Neuronal stem cell (in vitro differentiated cells): ENCODE measurements around the gene RHOF.

Experiments used
- DNase-seq: peaks from one replicate; pipeline ENCODE4 v3.0.0-alpha.2; 2013; ENCODE audit warnings: low spot score
- H2AFZ ChIP-seq: one replicate; pipeline ENCODE4 v1.6.1; 2013; ENCODE audit warnings: mild to moderate bottlenecking, low read length, inconsistent platforms
- H2AK5ac ChIP-seq: 2 replicates; pipeline ENCODE4 v1.6.1; 2013; ENCODE audit warnings: low read depth, mild to moderate bottlenecking, inconsistent platforms, low read length, moderate library complexity, mixed read lengths
- H2BK120ac ChIP-seq: 2 replicates; pipeline ENCODE4 v1.6.1; 2013; ENCODE audit warnings: low read depth, mild to moderate bottlenecking, inconsistent platforms, low read length, moderate library complexity, mixed read lengths
- H2BK12ac ChIP-seq: one replicate; pipeline ENCODE4 v1.6.1; 2013; ENCODE audit warnings: low read length, inconsistent platforms
- H2BK15ac ChIP-seq: 2 replicates; pipeline ENCODE4 v1.6.1; 2013; ENCODE audit warnings: mild to moderate bottlenecking, low read length, inconsistent platforms, mixed read lengths
- H2BK5ac ChIP-seq: one replicate; pipeline ENCODE4 v1.6.1; 2013; ENCODE audit warnings: inconsistent platforms, mild to moderate bottlenecking, low read length, moderate library complexity
- H3K14ac ChIP-seq: one replicate; pipeline ENCODE4 v1.6.1; 2013; ENCODE audit warnings: low read length, inconsistent platforms
- H3K18ac ChIP-seq: 2 replicates; pipeline ENCODE4 v1.6.1; 2013; ENCODE audit warnings: low read length, inconsistent platforms
- H3K23ac ChIP-seq: 2 replicates; pipeline ENCODE4 v1.6.1; 2013; ENCODE audit warnings: low read depth, mild to moderate bottlenecking, mixed read lengths, low read length, inconsistent platforms; ENCODE audit not compliant: poor library complexity
- H3K27ac ChIP-seq: replicated peaks from 3 replicates; pipeline ENCODE4 v1.5.1; 2013; ENCODE audit warnings: low read length, inconsistent platforms
- H3K27me3 ChIP-seq, 3 experiments: 2 replicates each; pipeline ENCODE4 v1.6.1; 2013; ENCODE audit warnings: low read length in 3 of 3, mild to moderate bottlenecking in 2 of 3, inconsistent platforms in 1 of 3, low read depth in 1 of 3, mixed read lengths in 1 of 3, moderate library complexity in 1 of 3; ENCODE audit not compliant: control insufficient read depth in 3 of 3, insufficient read depth in 3 of 3
- H3K36me3 ChIP-seq, 2 donors: replicated peaks in 1 of 2; 2 replicates each; pipeline ENCODE4 v1.6.1; 2013; ENCODE audit warnings: low read length in 2 of 2; ENCODE audit not compliant: control insufficient read depth in 2 of 2, insufficient read depth in 2 of 2
- H3K4ac ChIP-seq: 2 replicates; pipeline ENCODE4 v1.6.1; 2013; ENCODE audit warnings: inconsistent platforms, mild to moderate bottlenecking, low read length, moderate library complexity
- H3K4me1 ChIP-seq, 2 donors: 1 replicate in 1 of 2; 2 replicates in 1 of 2; pipeline ENCODE4 v1.6.1; 2013; ENCODE audit warnings: low read length in 2 of 2, low read depth in 1 of 2; ENCODE audit not compliant: control insufficient read depth in 2 of 2, insufficient read depth in 1 of 2
- H3K4me2 ChIP-seq: one replicate; pipeline ENCODE4 v1.6.1; 2013; ENCODE audit warnings: mild to moderate bottlenecking, low read length, inconsistent platforms; ENCODE audit not compliant: insufficient read depth, poor library complexity, severe bottlenecking
- H3K4me3 ChIP-seq, 2 donors: 2 replicates each; pipeline ENCODE4 v1.5.1; 2013; ENCODE audit warnings: low read length in 2 of 2, mild to moderate bottlenecking in 2 of 2, inconsistent platforms in 1 of 2, moderate library complexity in 1 of 2
- H3K79me1 ChIP-seq: one replicate; pipeline ENCODE4 v1.6.1; 2013; ENCODE audit warnings: low read depth, mild to moderate bottlenecking, inconsistent platforms, low read length, moderate library complexity
- H3K9ac ChIP-seq: one replicate; pipeline ENCODE4 v1.6.1; 2013; ENCODE audit warnings: mild to moderate bottlenecking, low read depth, low read length, inconsistent platforms; ENCODE audit not compliant: poor library complexity
- H3K9me3 ChIP-seq, 2 donors: replicated peaks in 1 of 2; 2 replicates each; pipeline versions ENCODE3 to v1.6.1; 2013; ENCODE audit warnings: low read length in 2 of 2, mild to moderate bottlenecking in 2 of 2, inconsistent platforms in 1 of 2, low read depth in 1 of 2, mixed read lengths in 1 of 2, moderate library complexity in 1 of 2; ENCODE audit not compliant: control insufficient read depth in 2 of 2, insufficient read depth in 1 of 2
- H4K8ac ChIP-seq: one replicate; pipeline ENCODE4 v1.6.1; 2013; ENCODE audit warnings: low read depth, mild to moderate bottlenecking, inconsistent platforms, low read length, moderate library complexity
- H4K91ac ChIP-seq: one replicate; pipeline ENCODE4 v1.6.1; 2013; ENCODE audit warnings: low read length, low read depth, mild to moderate bottlenecking, inconsistent platforms; ENCODE audit not compliant: poor library complexity
- WGBS, 2 donors: extraction: QIAGEN DNeasy Blood & Tissue Kit; methylation state at CpG; one replicate each; pipeline ENCODE4 v1.1.7; 2013; ENCODE audit warnings: missing lambda C conversion rate in 2 of 2, mixed read lengths in 1 of 2; ENCODE audit not compliant: insufficient read length in 2 of 2, insufficient replicate concordance in 1 of 2; ENCODE audit errors: extremely low coverage in 2 of 2; 5-methylcytosine and 5-hydroxymethylcytosine counted together

The RHOF gene

DNA sequence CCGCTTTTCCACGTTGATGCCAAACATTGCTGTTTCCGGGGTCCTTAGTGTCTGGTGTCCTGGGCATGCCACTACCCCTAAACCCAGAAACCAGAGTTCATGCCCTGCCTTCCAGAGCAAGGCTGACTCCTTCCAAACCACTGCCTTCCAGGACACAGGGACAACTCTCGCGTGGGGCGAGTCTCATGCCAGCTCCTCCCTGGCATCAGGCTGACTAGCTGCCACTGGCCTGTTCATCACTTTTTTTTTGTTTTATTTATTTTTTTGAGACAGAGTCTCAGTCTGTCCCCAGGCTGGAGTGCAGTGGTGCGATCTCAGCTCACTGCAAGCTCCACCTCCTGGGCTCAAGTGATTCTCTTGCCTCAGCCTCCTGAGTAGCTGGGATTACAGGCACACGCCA, 15.1 kb upstream of the RHOF start:
- no peaks in the 10 kb centered on the region for H3K9me3 ChIP-seq
- no peak overlapping the region for H2BK15ac ChIP-seq
- H2BK120ac ChIP-seq, result no peak overlapping the region
- H3K27ac ChIP-seq, result no peak overlapping the region
- H3K9ac ChIP-seq, result peak overlapping the region; percentile 30
- no peak overlapping the region for H2BK5ac ChIP-seq
- H3K23ac ChIP-seq, result peak overlapping the region; percentile 80
- no peak for DNase-seq
- H2BK12ac ChIP-seq, result no peak overlapping the region
- H3K14ac ChIP-seq, result no peak overlapping the region
- no peak overlapping the region for H3K18ac ChIP-seq
- H3K4ac ChIP-seq, result no peak overlapping the region
- no peak overlapping the region for H4K8ac ChIP-seq
- H3K4me2 ChIP-seq, result no peak overlapping the region
- H2AFZ ChIP-seq, result no peak overlapping the region
- peaks cover 20 to 25% of the 10 kb centered on the region in 2 donors for H3K4me1 ChIP-seq
- no CpG with 5 or more reads among the region's 8 CpGs for WGBS, 2 donors
- peaks cover 22% of the 10 kb centered on the region for H3K79me1 ChIP-seq
- H3K36me3 ChIP-seq, result peaks cover 29 to 67% of the 10 kb centered on the region in 2 donors
- H2AK5ac ChIP-seq, result no peak overlapping the region
- no peak overlapping the region for H4K91ac ChIP-seq
- H3K27me3 ChIP-seq, result no peaks in the 10 kb centered on the region
- H3K4me3 ChIP-seq, result no peak overlapping the region

DNA sequence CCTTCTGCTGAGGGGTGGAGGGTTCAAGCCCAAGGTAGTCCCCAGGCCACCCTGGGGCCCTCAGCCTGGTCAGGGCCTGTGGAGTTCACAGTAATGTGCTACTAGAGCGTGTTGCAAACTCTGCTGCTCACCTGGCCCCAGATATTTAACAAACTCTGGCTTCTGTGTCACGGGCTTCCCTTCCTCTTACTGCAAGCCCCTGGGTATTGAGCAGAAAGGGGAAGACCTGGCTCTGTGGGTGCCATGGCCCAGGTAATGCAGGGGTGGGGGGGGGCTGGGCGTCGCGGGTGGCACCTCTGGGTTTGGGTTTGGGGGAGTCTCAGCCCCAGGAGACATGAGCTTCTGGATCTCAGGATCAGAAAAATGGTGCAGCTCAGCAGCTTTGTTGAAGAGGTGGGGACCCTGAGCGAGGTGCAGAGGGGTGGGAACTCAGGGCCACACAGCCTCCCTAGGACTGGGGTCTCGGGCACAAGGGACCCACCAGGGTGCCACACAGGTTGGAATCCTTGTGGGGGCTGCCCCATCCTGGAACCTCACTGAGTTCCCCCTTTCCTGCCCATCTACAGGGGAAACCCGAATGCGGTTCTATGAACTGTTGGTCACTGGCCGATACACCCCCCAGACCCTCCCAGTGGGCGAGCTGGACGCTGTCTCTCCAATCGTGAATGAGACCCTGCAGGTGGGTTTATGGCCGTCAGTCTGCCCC, 14.3 kb upstream of the RHOF start:
- no peak overlapping the region for H3K4me3 ChIP-seq
- no CpG with 5 or more reads among the region's 14 CpGs for WGBS, 2 donors

DNA sequence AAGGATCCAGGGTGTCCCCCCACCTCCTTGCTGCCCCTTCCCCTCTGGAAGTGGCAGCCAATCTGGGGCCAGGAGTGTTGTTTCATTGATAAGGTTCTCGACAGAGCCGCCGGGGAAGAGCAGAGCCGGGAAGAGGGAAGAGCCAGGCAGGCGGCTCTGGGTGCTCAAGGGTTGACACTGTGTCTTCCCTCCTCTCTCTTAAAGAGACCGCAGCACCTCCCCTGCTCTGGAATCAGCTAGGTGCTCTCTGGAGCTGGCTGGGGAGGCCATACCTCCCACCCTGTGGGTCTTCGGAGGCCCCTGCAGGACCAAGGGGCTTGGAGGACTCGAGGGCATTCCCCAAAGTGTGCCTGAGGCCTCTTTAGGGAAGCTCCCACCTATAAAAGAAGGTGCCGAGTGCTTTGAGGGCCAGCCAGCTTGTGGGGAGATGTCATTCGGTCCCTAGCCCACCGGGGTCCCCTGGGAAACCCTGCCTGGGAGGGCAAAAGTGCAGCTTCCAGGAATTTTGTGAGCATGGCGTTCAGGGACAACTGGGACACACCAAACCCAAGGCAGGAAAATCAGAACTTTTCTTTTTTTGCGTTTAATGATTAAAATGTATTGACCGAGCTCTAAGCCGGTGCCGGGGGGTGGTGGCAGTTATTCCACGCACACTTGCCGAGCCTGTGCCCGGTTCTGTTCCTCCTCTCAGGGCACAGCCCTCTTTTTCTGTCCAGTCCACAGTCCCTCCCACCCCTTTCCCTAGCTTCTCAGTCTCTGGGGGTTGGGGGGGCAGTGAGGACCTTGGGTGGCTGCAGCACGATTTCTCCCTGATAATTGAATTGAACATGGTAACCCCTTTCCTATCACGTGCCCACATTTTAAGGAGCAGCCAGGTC, 13.3 kb upstream of the RHOF start:
- WGBS, 2 donors, result no CpG with 5 or more reads among the region's 21 CpGs
- H3K4me2 ChIP-seq, result no peak overlapping the region
- H3K27me3 ChIP-seq, result no peaks in the 10 kb centered on the region
- H3K9me3 ChIP-seq, result no peaks in the 10 kb centered on the region
- no peak overlapping the region for H2BK15ac ChIP-seq
- H2AFZ ChIP-seq, result no peak overlapping the region
- peaks cover 15% of the 10 kb centered on the region for H3K79me1 ChIP-seq
- no peak overlapping the region for H3K23ac ChIP-seq
- no peak for DNase-seq
- H2BK5ac ChIP-seq, result no peak overlapping the region
- H2BK120ac ChIP-seq, result no peak overlapping the region
- H4K91ac ChIP-seq, result no peak overlapping the region
- no peak overlapping the region for H3K18ac ChIP-seq
- no peak overlapping the region for H3K14ac ChIP-seq
- H2BK12ac ChIP-seq, result no peak overlapping the region
- no peak overlapping the region for H3K27ac ChIP-seq
- H3K4me3 ChIP-seq, result peak overlapping the region in 1 of 2 donors; percentile 56
- H2AK5ac ChIP-seq, result no peak overlapping the region
- peaks cover 28 to 56% of the 10 kb centered on the region in 2 donors for H3K36me3 ChIP-seq
- H4K8ac ChIP-seq, result no peak overlapping the region
- H3K4ac ChIP-seq, result no peak overlapping the region
- peaks cover 18 to 26% of the 10 kb centered on the region in 2 donors for H3K4me1 ChIP-seq
- H3K9ac ChIP-seq, result peak overlapping the region; percentile 24

More for the DNA sequence above, 14.3 kb upstream of the RHOF start:
- Histone ChIP-seq H2AFZ (no peak overlapping the region), H3K79me1 (peaks cover 15% of the 10 kb centered on the region), H2AK5ac (peak overlapping the region; percentile 61), H2BK12ac (no peak overlapping the region), H4K91ac (no peak overlapping the region), H3K36me3 (peaks cover 28 to 59% of the 10 kb centered on the region in 2 donors), H3K27ac (no peak overlapping the region), H3K18ac (no peak overlapping the region), H2BK15ac (no peak overlapping the region), H3K4ac (no peak overlapping the region), H3K14ac (no peak overlapping the region), H2BK120ac (no peak overlapping the region), H3K9ac (no peak overlapping the region), H3K9me3 (no peaks in the 10 kb centered on the region), H2BK5ac (no peak overlapping the region), H4K8ac (no peak overlapping the region), H3K27me3 (no peaks in the 10 kb centered on the region), H3K4me2 (no peak overlapping the region), H3K23ac (no peak overlapping the region), H3K4me1 (peaks cover 20 to 25% of the 10 kb centered on the region in 2 donors)
- DNase-seq, result no peak

DNA sequence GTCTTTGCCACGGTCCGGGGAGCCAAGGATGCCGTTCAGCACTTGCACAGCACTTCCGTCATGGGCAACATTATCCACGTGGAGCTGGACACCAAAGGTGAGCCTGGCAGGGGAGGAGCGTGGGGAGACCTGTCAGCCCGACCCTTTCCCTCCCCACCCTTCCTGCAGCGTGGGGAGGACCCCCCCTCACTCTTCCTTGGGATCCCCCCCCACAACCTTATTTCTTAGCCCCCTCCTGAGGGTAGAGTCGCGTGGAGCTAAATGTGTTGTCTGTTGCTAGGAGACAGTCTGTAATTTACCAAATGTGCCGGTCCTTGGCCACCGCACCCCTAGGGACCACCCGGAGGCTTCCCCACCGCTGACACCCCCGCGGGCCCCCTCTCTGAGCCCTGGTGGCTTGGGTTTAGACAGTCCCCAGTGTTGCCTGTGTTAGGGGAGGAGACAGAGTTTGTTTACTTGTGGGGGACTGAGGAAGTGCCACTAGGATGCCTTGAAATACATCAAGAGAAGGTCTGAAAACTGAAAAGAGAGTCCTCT, 12.6 kb upstream of the RHOF start:
- H3K27me3 ChIP-seq, result no peaks in the 10 kb centered on the region
- H2BK12ac ChIP-seq, result no peak overlapping the region
- WGBS, 2 donors, result no CpG with 5 or more reads among the region's 16 CpGs
- no peak overlapping the region for H3K14ac ChIP-seq
- peak overlapping the region; percentile 80 for H3K23ac ChIP-seq
- H3K4me2 ChIP-seq, result peak overlapping the region; percentile 44
- peaks cover 28 to 56% of the 10 kb centered on the region in 2 donors for H3K36me3 ChIP-seq
- H3K79me1 ChIP-seq, result peaks cover 12% of the 10 kb centered on the region
- H2BK5ac ChIP-seq, result no peak overlapping the region
- no peak overlapping the region for H3K27ac ChIP-seq
- H2AK5ac ChIP-seq, result no peak overlapping the region
- no peak overlapping the region for H2BK15ac ChIP-seq
- H3K4me1 ChIP-seq, result peaks cover 13 to 19% of the 10 kb centered on the region in 2 donors
- no peak for DNase-seq
- H3K18ac ChIP-seq, result peak overlapping the region; percentile 38
- H3K9me3 ChIP-seq, result no peaks in the 10 kb centered on the region
- no peak overlapping the region for H4K91ac ChIP-seq
- H2AFZ ChIP-seq, result no peak overlapping the region
- H3K4me3 ChIP-seq, result peak overlapping the region in 1 of 2 donors; percentile 56
- peak overlapping the region; percentile 86 for H3K9ac ChIP-seq
- no peak overlapping the region for H2BK120ac ChIP-seq
- H4K8ac ChIP-seq, result no peak overlapping the region
- no peak overlapping the region for H3K4ac ChIP-seq
